Fibroblast of lung (primary cell): Measurements from ENCODE around the gene ASIC2.

Experiments
- CTCF ChIP-seq, 2 donors: IDR thresholded peaks in 1 of 2; conservative IDR thresholded peaks in 1 of 2; 1 replicate in 1 of 2; 2 replicates in 1 of 2; pipeline ENCODE4 v1.5.1; 2011 to 2012; ENCODE audit warnings: low read length in 2 of 2, control low read depth in 1 of 2, inconsistent platforms in 1 of 2, low read depth in 1 of 2, mild to moderate bottlenecking in 1 of 2
- EZH2 ChIP-seq: IDR thresholded peaks from 2 replicates; pipeline ENCODE4 v1.5.1; 2012; ENCODE audit warnings: low read length, control low read depth, mild to moderate bottlenecking; ENCODE audit errors: missing control alignments

GRCh38 chr17:33056399-33057146, 236.5 kb downstream of the ASIC2 start:
- TF ChIP-seq CTCF (conservative IDR thresholded peaks at IDR 0.05 in 1 of 2, IDR thresholded peaks at IDR 0.05 in 1 of 2; ENCODE audit: low read depth in 1 of 2, low read length in 2 of 2) (no peak), EZH2 (no peak)
